ENCODE data around the gene ADAMTSL3. TPM values are rescaled to one million over a fixed set of nuclear protein-coding genes. Genes with fewer than 3 reads are reported as not detected.

Gene ADAMTSL3
- total RNA-seq, 1 experiment from 2014 or later, result 0.05 TPM

DNA sequence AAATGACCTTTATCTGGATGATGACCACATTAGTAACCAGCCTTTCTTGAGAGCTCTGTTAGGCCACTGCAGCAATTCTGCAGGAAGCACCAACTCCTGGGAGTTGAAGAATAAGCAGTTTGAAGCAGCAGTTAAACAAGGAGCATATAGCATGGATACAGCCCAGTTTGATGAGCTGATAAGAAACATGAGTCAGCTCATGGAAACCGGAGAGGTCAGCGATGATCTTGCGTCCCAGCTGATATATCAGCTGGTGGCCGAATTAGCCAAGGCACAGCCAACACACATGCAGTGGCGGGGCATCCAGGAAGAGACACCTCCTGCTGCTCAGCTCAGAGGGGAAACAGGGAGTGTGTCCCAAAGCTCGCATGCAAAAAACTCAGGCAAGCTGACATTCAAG, 328.8 kb downstream of the ADAMTSL3 start:
- no peak overlapping the region for H3K9ac ChIP-seq (ENCODE audit: low read length)
- H3K4me3 ChIP-seq (replicated peaks in 1 of 2; ENCODE audit: low read depth in 1 of 2, low read length in 2 of 2), result no peak overlapping the region
- CTCF ChIA-PET, result no interaction called here
- DNase-seq (ENCODE audit: low read depth, low spot score) (no peak), ATAC-seq (no peak)
- H3K27ac ChIP-seq (ENCODE audit: low read depth, low read length), result no peak overlapping the region
- RAD21 ChIA-PET (ENCODE audit: low non-redundant PET in 1 of 2, low total read pairs in 2 of 2, uncharacterized antibody in 2 of 2, unreplicated experiment in 2 of 2), result no interaction called here
- H3K9me3 ChIP-seq (ENCODE audit: control insufficient read depth in 1 of 2, insufficient read depth in 1 of 2, low read depth in 1 of 2, low read length in 2 of 2), result no peaks in the 10 kb centered on the region
- POLR2A ChIA-PET, result no interaction called here
- H3K27me3 ChIP-seq (ENCODE audit: insufficient read depth, low read length), result peaks cover 2% of the 10 kb centered on the region; the same call in 1 of the 2 replicates
- no peaks in the 10 kb centered on the region for H3K79me2 ChIP-seq (ENCODE audit: insufficient read depth, low read length)
- intact Hi-C loops (cut with micrococcal nuclease), result no loop called here
- no peaks in the 10 kb centered on the region for H3K4me1 ChIP-seq (ENCODE audit: control insufficient read depth in 1 of 2, insufficient read depth in 2 of 2, low read length in 2 of 2)
- no peaks in the 10 kb centered on the region for H3K36me3 ChIP-seq (ENCODE audit: control insufficient read depth in 1 of 2, insufficient read depth in 2 of 2, low read length in 2 of 2)
- no peaks in the 10 kb centered on the region for H3K9me2 ChIP-seq (ENCODE audit: insufficient read depth)
- TF ChIP-seq CEBPB (IDR thresholded peaks at IDR 0.05; ENCODE audit: low read depth), result no peak
- TF ChIP-seq, protein P1, sequence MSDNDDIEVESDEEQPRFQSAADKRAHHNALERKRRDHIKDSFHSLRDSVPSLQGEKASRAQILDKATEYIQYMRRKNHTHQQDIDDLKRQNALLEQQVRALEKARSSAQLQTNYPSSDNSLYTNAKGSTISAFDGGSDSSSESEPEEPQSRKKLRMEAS (IDR thresholded peaks at IDR 0.05), result no peak
- TF ChIP-seq EGR1 (IDR thresholded peaks at IDR 0.05; ENCODE audit: low read depth), result no peak
- TF ChIP-seq CBX3 (IDR thresholded peaks at IDR 0.05; ENCODE audit: low read depth), result no peak
- no peak for TF ChIP-seq EZH2 (IDR thresholded peaks at IDR 0.05)
- TF ChIP-seq SRF (IDR thresholded peaks at IDR 0.05; ENCODE audit: low read depth), result no peak
- no peak overlapping the region for H3K4me2 ChIP-seq (ENCODE audit: low read length)
- no TSS peak for BruUV-seq (replicated peaks)
- no peak overlapping the region for H2AFZ ChIP-seq (ENCODE audit: low read depth, low read length, poor library complexity, severe bottlenecking)
- no peaks in the 10 kb centered on the region for H4K20me1 ChIP-seq (ENCODE audit: insufficient read depth)

DNA sequence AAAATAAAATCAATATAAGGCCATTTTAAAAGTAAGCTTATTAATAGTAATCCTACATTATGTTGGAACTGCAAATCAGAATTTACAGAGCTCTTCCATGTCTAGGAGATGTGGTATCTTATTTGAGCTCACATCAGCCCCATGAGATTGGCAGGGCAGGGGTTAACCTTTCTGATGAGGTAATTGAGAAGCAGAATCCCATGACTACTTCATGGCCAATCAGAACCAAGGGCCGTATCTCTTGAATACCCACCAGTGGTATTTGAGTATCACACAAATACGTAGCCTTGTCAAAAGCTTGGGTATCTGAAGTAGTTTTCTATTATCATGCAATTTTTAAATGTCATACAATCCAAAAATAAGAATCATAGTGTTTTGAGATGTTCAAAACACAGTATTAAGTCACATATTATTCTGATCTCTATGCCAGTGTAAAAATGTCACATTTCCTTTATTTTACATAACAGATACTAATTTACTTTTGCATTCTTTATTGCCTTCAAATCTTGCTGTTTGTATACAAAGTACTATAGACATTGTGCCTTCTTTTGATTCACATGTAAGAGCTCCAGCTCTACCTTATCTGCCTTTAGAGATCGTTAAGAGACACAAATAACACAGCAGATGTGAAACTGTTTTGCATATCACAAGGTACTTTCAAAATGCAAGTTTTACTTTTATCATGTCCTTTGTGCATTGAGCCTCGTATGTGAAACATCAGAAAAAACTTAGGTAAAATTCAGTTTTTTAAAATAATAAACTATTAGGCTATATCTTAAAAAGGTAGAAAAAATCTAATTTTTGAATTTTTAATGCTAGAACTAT, 329.9 kb downstream of the ADAMTSL3 start:
- H3K27ac ChIP-seq (ENCODE audit: low read depth, low read length), result no peak overlapping the region
- ChIA-PET POLR2A (no interaction called here), RAD21 (ENCODE audit: low non-redundant PET in 1 of 2, low total read pairs in 2 of 2, uncharacterized antibody in 2 of 2, unreplicated experiment in 2 of 2) (interaction anchor here in 1 of 2 experiments (0.6 kb wide), 1 partner anchor 1703 kb away, joined by 3 read pairs; no protein-coding TSS in a partner anchor), CTCF (interaction anchor here (1.1 to 1.7 kb wide), 2 partner anchors 10 to 51 kb away, joined by 3 to 6 read pairs; no protein-coding TSS in a partner anchor)
- DNase-seq (ENCODE audit: low read depth, low spot score), result no peak
- H3K9ac ChIP-seq (ENCODE audit: low read length), result no peak overlapping the region
- no peaks in the 10 kb centered on the region for H3K36me3 ChIP-seq (ENCODE audit: control insufficient read depth in 1 of 2, insufficient read depth in 2 of 2, low read length in 2 of 2)
- BruUV-seq (replicated peaks), result no TSS peak
- no peaks in the 10 kb centered on the region for H3K9me3 ChIP-seq (ENCODE audit: control insufficient read depth in 1 of 2, insufficient read depth in 1 of 2, low read depth in 1 of 2, low read length in 2 of 2)
- no peak for ATAC-seq
- H2AFZ ChIP-seq (ENCODE audit: low read depth, low read length, poor library complexity, severe bottlenecking), result no peak overlapping the region
- no peak overlapping the region for H3K4me2 ChIP-seq (ENCODE audit: low read length)
- no peaks in the 10 kb centered on the region for H4K20me1 ChIP-seq (ENCODE audit: insufficient read depth)
- H3K79me2 ChIP-seq (ENCODE audit: insufficient read depth, low read length), result no peaks in the 10 kb centered on the region
- no peak for TF ChIP-seq FOSL1 (IDR thresholded peaks at IDR 0.05; ENCODE audit: low read depth)
- no peak for TF ChIP-seq ZFX (IDR thresholded peaks at IDR 0.05)
- TF ChIP-seq YY1 (IDR thresholded peaks at IDR 0.05; ENCODE audit: extremely low read depth, insufficient replicate concordance, low read depth, low read length), result no peak
- no peak for TF ChIP-seq ZNF274 (IDR thresholded peaks at IDR 0.05; ENCODE audit: low read depth, low read length)
- H3K4me3 ChIP-seq (replicated peaks in 1 of 2; ENCODE audit: low read depth in 1 of 2, low read length in 2 of 2), result no peak overlapping the region
- no peaks in the 10 kb centered on the region for H3K4me1 ChIP-seq (ENCODE audit: control insufficient read depth in 1 of 2, insufficient read depth in 2 of 2, low read length in 2 of 2)
- H3K27me3 ChIP-seq (ENCODE audit: insufficient read depth, low read length), result peaks cover 6% of the 10 kb centered on the region; the same call in 1 of the 2 replicates
- intact Hi-C loops (cut with micrococcal nuclease), result no loop called here
- no peaks in the 10 kb centered on the region for H3K9me2 ChIP-seq (ENCODE audit: insufficient read depth)

Measured in HCT116 (cell line).